GM19193 (cell line): Measurements from ENCODE around the gene MEGF6.

Experiments
- POLR2A ChIP-seq: IDR thresholded peaks from 4 replicates; pipeline ENCODE4 v1.6.1; 2011; ENCODE audit not compliant: insufficient read depth, insufficient read length; ENCODE audit errors: extremely low read depth

The MEGF6 gene, protein sequence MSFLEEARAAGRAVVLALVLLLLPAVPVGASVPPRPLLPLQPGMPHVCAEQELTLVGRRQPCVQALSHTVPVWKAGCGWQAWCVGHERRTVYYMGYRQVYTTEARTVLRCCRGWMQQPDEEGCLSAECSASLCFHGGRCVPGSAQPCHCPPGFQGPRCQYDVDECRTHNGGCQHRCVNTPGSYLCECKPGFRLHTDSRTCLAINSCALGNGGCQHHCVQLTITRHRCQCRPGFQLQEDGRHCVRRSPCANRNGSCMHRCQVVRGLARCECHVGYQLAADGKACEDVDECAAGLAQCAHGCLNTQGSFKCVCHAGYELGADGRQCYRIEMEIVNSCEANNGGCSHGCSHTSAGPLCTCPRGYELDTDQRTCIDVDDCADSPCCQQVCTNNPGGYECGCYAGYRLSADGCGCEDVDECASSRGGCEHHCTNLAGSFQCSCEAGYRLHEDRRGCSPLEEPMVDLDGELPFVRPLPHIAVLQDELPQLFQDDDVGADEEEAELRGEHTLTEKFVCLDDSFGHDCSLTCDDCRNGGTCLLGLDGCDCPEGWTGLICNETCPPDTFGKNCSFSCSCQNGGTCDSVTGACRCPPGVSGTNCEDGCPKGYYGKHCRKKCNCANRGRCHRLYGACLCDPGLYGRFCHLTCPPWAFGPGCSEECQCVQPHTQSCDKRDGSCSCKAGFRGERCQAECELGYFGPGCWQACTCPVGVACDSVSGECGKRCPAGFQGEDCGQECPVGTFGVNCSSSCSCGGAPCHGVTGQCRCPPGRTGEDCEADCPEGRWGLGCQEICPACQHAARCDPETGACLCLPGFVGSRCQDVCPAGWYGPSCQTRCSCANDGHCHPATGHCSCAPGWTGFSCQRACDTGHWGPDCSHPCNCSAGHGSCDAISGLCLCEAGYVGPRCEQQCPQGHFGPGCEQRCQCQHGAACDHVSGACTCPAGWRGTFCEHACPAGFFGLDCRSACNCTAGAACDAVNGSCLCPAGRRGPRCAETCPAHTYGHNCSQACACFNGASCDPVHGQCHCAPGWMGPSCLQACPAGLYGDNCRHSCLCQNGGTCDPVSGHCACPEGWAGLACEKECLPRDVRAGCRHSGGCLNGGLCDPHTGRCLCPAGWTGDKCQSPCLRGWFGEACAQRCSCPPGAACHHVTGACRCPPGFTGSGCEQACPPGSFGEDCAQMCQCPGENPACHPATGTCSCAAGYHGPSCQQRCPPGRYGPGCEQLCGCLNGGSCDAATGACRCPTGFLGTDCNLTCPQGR (N-terminal part only)

DNA sequence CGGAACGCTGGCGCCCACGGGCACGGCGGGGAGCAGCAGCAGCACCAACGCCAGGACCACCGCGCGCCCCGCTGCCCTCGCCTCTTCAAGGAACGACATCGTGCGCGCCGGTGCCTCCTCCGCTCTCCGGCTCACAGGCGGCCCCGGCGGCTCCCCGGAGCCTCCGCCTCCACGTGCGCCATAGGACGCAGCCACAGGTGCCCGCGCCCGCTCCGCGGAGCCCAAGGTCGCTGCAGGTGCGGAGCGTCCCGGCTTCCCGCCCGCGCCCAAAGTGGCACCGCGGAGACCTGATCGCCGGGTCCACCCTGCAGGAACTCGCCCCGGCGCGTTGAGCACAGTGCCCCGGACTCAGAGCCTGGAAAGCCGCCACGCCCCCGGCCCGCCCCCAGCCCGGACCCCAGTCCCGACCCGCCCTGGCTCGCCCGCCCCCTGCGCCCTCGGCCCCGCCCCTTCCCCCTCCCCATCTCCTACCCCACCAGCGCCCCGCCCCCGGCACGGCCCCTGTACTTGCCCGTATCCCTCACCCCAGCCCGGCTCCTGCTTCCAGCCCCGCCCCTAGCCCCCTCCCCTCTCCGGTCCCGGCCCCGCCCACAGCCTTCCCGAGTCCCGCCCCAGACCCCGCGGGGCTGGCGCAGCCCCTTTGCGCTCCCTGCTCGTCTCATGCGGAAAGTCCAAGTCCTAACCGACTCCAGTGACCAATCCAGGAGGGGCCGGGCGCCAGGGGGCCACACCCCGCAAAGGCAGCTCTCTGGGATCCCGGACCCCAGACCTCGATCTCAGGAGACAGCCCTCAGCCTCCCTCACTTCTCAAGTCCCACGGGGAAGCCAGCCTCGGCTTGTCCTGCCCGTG lies at the start of gene MEGF6:
TSS of gene MEGF6 (minus strand) at position 339 of the 850 bp plus-strand sequence. CDS start at position 99, 240 bp downstream.
- no peak for TF ChIP-seq POLR2A

DNA sequence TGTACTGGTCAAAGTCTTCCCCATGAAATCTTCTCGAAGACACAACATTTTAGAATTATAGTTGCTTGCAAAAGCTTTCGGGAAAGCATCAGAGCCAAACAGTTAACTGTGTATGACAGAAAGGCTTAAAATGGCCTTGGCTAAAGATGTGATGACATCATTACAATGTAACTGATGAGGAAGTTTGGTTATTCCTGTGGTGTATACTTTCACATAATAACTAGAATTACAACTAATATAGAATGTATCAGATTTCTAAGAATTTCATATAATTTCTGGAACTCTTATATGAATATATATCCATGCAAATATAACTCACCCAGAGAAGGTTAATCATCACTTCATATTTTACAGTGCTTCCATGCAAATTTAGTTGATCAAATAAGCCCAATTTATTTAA lies 49.4 kb upstream of the MEGF6 start:
- no peak for TF ChIP-seq POLR2A

DNA sequence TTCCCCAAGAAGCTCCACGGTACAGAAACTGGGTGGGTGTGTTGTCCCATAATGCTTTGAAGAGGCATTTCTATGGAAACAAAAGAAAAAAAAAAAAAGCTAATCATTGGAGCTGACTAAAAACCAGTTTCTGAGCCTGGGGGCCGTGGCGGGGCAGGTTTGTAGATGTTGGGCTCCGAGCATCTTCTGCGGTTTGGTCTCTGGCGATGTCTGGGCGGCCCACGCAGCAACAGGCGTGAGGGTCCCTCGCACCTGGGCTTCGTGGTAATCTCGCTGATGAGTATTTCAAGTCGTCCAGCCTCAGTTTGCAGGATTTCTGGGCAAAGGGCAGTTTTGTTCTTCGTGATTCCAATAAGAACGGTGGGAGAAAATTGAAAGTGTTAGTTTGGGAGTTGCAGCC lies 47.8 kb upstream of the MEGF6 start:
- no peak for TF ChIP-seq POLR2A

DNA sequence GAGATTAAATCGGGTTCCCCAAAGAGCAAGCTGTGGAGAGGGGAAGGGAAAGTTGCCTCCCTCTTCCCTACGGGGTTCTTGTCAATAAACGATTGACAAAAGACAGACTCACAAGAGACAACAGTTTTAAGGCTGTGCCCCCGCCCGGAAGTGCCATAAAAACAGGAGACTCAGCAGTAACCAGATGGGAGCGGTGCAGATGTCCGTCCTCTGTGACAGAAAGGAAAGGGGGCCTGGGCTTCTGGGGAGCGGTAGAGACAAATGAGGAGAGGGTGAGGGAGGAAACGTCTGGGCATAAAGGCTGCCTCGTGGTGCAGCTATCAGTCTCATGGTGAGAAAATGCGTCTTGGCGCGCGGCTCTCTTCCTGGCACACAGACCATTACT lies 46.9 kb upstream of the MEGF6 start:
- TF ChIP-seq POLR2A: no peak

DNA sequence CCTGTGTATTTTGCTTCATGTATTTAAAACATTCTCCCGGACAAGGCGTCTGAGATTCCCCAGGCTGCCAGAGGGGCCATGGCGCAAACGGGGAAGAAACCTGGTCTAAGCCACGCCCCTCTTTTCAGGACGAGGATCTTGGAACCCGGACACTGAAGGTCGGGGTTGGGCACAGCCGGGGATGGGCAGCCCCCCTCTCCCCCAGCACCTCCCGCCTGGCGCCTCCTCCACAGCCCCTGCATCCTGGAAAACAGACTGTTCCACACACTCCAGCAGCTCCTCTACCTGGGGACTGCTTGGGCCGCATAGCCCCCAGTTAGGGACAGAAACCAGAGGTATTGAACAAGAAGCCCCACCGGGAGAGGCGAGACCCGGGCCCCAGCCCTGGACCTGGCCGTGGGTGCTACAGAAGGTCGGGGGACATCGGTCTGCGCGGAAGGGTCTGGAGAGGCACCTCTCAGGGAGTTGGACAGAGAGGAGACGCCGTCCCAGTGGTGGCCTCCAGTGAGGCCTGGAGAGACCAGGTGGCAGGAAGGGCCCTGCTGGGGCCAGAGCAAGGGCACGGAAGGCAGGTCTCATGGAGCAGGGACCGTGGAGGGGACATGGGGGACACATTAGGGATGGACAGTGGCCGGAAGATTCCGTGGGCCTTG lies 46.4 kb upstream of the MEGF6 start:
- no peak for TF ChIP-seq POLR2A

DNA sequence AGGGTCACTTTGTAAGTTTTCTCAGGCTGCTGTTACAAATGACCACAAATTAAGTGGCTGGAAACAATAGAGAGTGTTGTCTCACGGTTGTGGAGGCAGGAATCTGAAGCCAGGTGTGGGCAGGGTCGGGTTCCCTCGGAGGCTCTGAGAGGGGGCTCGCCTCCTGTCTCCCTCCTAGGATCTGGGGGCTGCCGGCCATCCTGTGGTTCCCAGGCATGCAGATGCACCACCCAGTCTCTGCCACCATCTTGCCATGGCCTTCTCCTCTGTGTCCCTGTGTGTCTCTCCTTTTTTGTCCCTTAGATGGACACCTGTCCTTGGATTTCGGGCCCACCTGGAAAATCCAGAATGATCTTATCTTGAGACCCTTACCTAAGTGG lies 45.8 kb upstream of the MEGF6 start:
- no peak for TF ChIP-seq POLR2A

- TF ChIP-seq POLR2A: no peak
Observed at GRCh38 chr1:3656450-3657095, 45.3 kb upstream of the MEGF6 start.

GRCh38 chr1:3654549-3655281 lies 43.4 kb upstream of the MEGF6 start:
- no peak for TF ChIP-seq POLR2A

DNA sequence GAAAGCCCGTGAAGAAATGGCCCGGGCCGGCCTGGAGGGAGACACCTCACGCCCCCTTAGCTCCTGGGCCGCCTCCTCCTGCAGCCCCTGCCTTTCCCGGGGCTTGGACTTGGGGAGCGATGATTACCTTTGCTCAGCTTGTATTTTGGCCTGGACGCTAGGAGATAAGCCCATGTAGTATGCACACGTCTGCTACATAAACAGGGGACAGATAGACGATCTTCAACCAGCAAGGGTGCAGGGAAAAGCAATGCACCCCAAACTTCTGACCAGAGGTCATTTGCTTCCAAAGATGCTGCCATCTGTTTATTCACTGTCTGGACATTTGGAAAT lies 41.9 kb upstream of the MEGF6 start:
- no peak for TF ChIP-seq POLR2A

GRCh38 chr1:3652548-3653285 lies 41.4 kb upstream of the MEGF6 start:
- peak; percentile 35 for TF ChIP-seq POLR2A

DNA sequence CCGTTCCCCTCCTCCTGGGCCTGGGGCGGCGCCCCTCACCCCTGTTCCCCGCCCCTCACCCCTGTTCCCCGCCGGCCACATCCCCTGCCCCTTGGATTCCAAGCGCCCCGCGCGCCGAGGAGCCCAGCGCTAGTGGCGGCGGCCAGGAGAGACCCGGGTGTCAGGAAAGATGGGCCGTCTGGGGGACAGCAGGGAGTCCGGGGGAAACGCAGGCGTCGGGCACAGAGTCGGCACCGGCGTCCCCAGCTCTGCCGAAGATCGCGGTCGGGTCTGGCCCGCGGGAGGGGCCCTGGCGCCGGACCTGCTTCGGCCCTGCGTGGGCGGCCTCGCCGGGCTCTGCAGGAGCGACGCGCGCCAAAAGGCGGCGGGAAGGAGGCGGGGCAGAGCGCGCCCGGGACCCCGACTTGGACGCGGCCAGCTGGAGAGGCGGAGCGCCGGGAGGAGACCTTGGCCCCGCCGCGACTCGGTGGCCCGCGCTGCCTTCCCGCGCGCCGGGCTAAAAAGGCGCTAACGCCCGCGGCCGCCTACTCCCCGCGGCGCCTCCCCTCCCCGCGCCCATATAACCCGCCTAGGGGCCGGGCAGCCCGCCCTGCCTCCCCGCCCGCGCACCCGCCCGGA lies 40.7 kb upstream of the MEGF6 start, which contains the start of gene TP73:
TSS of gene TP73 (plus strand) at position 587 of the 618 bp plus-strand sequence. CDS start 29,850 bp downstream, outside the sequence.
- no peak for TF ChIP-seq POLR2A
